Heart right ventricle (tissue), 16 donors: ENCODE measurements around the gene GNPTAB. TPM values are rescaled to one million over a fixed set of nuclear protein-coding genes. Genes with fewer than 3 reads are reported as not detected.

Source experiments
- ATAC-seq, 8 donors: fragments of 200-7000 bp; cut with Tn5 transposase; one replicate each; pipeline ENCODE4 v1.9.1; 2020; ENCODE audit warnings: mild to moderate bottlenecking in 8 of 8, moderate library complexity in 8 of 8, moderate number of reproducible peaks in 1 of 8
- DNase-seq, 2 donors: peaks; one replicate each; pipeline ENCODE4 v3.0.0-alpha.2; 2020
- H3K27ac ChIP-seq, 10 donors: fragments of 200-600 bp; sonication (generic) in 2 of 10; one replicate each; pipeline versions ENCODE4 v1.5.0 to v1.8.0; 2020 to 2022; ENCODE audit warnings: mild to moderate bottlenecking in 3 of 10
- H3K27me3 ChIP-seq, 7 donors: fragments of 200-600 bp; one replicate each; pipeline ENCODE4 v1.8.0; 2021 to 2022; ENCODE audit warnings: mild to moderate bottlenecking in 2 of 7
- H3K36me3 ChIP-seq, 9 donors: fragments of 200-600 bp; sonication (generic) in 1 of 9; one replicate each; pipeline versions ENCODE4 v1.5.0 to v1.8.0; 2020 to 2022; ENCODE audit warnings: mild to moderate bottlenecking in 2 of 9
- H3K4me1 ChIP-seq, 9 donors: fragments of 200-600 bp; sonication (generic) in 1 of 9; one replicate each; pipeline versions ENCODE4 v1.5.0 to v1.8.0; 2020 to 2022; ENCODE audit warnings: mild to moderate bottlenecking in 4 of 9
- H3K4me3 ChIP-seq, 10 donors: fragments of 200-600 bp; sonication (generic) in 2 of 10; one replicate each; pipeline versions ENCODE4 v1.5.0 to v1.8.0; 2020 to 2022; ENCODE audit warnings: mild to moderate bottlenecking in 7 of 10, moderate library complexity in 2 of 10
- H3K9me3 ChIP-seq, 11 donors: fragments of 200-600 bp in 10 of 11; sonication (generic) in 2 of 11; one replicate each; pipeline versions ENCODE4 v1.5.0 to v1.8.0; 2013 to 2022; ENCODE audit warnings: mild to moderate bottlenecking in 2 of 11, control low read depth in 1 of 11, moderate library complexity in 1 of 11
- WGBS, 2 donors: extraction: QIAGEN DNeasy Blood & Tissue Kit; methylation state at CpG; one replicate each; pipeline ENCODE4 v1.1.7; 2013; ENCODE audit warnings: inconsistent platforms in 1 of 2; 5-methylcytosine and 5-hydroxymethylcytosine counted together
- intact Hi-C, 10 donors: fragments of 100-400 bp; cut with DNase I; formaldehyde crosslinking; loops; one replicate each; pipeline versions ENCODE4 v1.11.1 to v1.14.2; 2022
- polyA plus RNA-seq, 2 donors: library from polyadenylated mRNA; stranded (reverse); fragments of 200-250 nt; gene quantifications; one replicate each; pipeline ENCODE4 v1.2.3, GENCODE V29; 2013
- total RNA-seq, 10 donors: library from RNA; stranded (reverse); fragmentation: NEBNext Ultra II Directional in 3 of 10; extraction: Animal tissue kit (Norgen Biotek cat#: 25700) in 3 of 10; gene quantifications; one replicate each; pipeline versions ENCODE4 v1.2.1 to v1.2.4, GENCODE V29; 2021 to 2023
- TF ChIP-seq, protein P1 (sequence below), 9 donors: fragments of 200-600 bp; sonication (generic) in 2 of 9; IDR thresholded peaks; one replicate each; pipeline versions ENCODE4 v1.5.0 to v1.8.0; 2021 to 2022; ENCODE audit warnings: antibody characterized with exemption in 9 of 9, mild to moderate bottlenecking in 5 of 9, moderate library complexity in 1 of 9
- donor health status: Arrhythmogenic right ventricular cardiomyopathy.
- donor health status: ischemic (EF 13 %, LVEDD 7.1; RV severe dilation, severe dysfunction).
- donor health status: healthy with polysubstance abuse.
- donor health status: DM: no; HTN: yes; CAD: no.
- donor health status: DM: no; HTN: no; CAD: no.
- donor health status: ischemic (EF 25% LVEDD 6.9; RV normal size, moderate dysfunction).
- donor health status: ischemic (EF 25% LVEDD 5.7; RV mildly dilated, moderate dysfunction).
- donor health status: healthy.
- donor health status: DM: yes; HTN: yes; CAD: no.
- donor health status: Ischemic cardiomyopathy.
- donor health status: ischemic (EF 35%, LVEDD 5.7; RV mildly dilated, moderate dysfunction).
- donor health status: nonischemic (EF 11% LVEDD 7.7; RV severe dilation, severe dysfunction).
- donor health status: DM: yes; HTN: yes; CAD: no.
- donor health status: PGD.
- donor health status: ischemic (EF 29% LVEDD 5.4; RV normal size, mild dysfunction).
- donor health status: nonischemic (EF 23%, LVEDD 6.1; RV moderate dilation, normal function).

Gene GNPTAB
- total and polyA plus RNA-seq, 12 donors = 10.5 to 60.6 (median 47.6) TPM

GRCh38 chr12:101773650-101774162 is 57.1 kb downstream of the GNPTAB start:
- WGBS, 2 donors = 56 to 58% methylated on average over 2 of the region's 2 CpGs

DNA sequence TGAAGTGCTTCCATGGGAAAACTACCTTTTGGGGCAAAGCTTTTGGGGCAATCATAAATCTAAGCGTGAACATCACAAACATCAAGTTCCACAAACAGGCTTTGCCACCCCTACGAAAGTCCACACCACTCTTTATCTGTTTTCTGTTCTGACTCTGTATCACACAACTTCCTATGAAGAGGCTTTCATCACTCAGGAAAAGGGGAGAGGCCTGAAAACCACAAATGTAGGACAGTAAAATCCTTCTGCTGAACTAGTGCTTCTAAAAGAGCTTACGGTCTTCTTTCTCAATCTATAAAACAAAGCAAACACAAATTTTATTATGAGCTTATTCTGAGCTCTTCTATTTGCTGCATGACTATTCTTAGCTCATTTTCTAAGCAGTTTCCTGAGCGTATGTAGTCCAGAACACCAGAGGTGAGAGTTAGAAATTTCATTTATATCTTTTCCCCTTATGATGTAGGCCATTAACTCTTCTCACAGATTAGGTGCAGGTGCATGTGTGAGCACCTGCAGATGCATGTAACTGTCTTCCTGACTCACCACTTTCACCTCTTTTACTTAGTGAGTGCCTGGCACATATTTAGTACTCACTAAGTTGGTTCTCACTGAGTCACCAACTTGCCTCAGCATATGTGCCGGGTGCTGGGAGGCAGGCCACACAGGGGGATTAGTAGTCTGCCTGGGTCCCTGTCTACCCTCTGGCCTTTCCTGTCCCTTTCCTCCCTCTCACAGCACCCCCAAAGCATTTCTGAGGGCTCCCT is 58.6 kb downstream of the GNPTAB start:
- H3K36me3 ChIP-seq = peaks cover 0 to 77% (median 7%) of the 10 kb centered on the region in 9 donors
- intact Hi-C loops = loop anchor here in 6 of 10 donors (2.0 to 10.0 kb wide), 5 partner anchors 59 to 367 kb away; partner anchors contain the start of genes GNPTAB (in 5 of the 6) and ARL1 (in 1 of the 6)
- H3K4me3 ChIP-seq = no peak overlapping the region
- H3K9me3 ChIP-seq = no peaks in the 10 kb centered on the region
- WGBS, 2 donors = 81 to 85% methylated on average over 5 of the region's 5 CpGs
- H3K4me1 ChIP-seq = peaks cover 0 to 32% (median 1%) of the 10 kb centered on the region in 9 donors
- TF ChIP-seq, protein P1, sequence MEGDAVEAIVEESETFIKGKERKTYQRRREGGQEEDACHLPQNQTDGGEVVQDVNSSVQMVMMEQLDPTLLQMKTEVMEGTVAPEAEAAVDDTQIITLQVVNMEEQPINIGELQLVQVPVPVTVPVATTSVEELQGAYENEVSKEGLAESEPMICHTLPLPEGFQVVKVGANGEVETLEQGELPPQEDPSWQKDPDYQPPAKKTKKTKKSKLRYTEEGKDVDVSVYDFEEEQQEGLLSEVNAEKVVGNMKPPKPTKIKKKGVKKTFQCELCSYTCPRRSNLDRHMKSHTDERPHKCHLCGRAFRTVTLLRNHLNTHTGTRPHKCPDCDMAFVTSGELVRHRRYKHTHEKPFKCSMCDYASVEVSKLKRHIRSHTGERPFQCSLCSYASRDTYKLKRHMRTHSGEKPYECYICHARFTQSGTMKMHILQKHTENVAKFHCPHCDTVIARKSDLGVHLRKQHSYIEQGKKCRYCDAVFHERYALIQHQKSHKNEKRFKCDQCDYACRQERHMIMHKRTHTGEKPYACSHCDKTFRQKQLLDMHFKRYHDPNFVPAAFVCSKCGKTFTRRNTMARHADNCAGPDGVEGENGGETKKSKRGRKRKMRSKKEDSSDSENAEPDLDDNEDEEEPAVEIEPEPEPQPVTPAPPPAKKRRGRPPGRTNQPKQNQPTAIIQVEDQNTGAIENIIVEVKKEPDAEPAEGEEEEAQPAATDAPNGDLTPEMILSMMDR (IDR thresholded peaks at IDR 0.05) = no peak
- DNase-seq (no peak), ATAC-seq (no peak)
- peak overlapping the region in 1 of 10 donors; percentile 31 for H3K27ac ChIP-seq
- no peaks in the 10 kb centered on the region for H3K27me3 ChIP-seq

More at GRCh38 chr12:101773650-101774162, 57.1 kb downstream of the GNPTAB start:
- intact Hi-C loops = loop anchor here in 7 of 10 donors (2.0 to 10.0 kb wide), 5 partner anchors 57 to 369 kb away; partner anchors contain the start of genes GNPTAB (in 6 of the 7) and ARL1 (in 1 of the 7)
- no peaks in the 10 kb centered on the region for H3K27me3 ChIP-seq
- H3K4me1 ChIP-seq = peaks cover 0 to 40% (median 10%) of the 10 kb centered on the region in 9 donors
- H3K36me3 ChIP-seq = peaks cover 0 to 74% (median 4%) of the 10 kb centered on the region in 9 donors
- no peak overlapping the region for H3K4me3 ChIP-seq
- ATAC-seq = peak; percentile 57 to 83 (median 74)
- TF ChIP-seq, protein P1 (IDR thresholded peaks at IDR 0.05) = peak; percentile 89 to 98 (median 95)
- H3K27ac ChIP-seq = no peak overlapping the region
- DNase-seq = peak; percentile 18 to 59
- no peaks in the 10 kb centered on the region for H3K9me3 ChIP-seq

- DNase-seq = no peak
- intact Hi-C loops = loop anchor here in 4 of 10 donors (5.0 to 10.0 kb wide), 3 partner anchors 278 to 365 kb away; partner anchors contain the start of gene ARL1 (in 1 of the 4)
- Histone ChIP-seq H3K36me3 (peaks cover 0 to 82% (median 11%) of the 10 kb centered on the region in 9 donors), H3K9me3 (no peaks in the 10 kb centered on the region), H3K4me1 (peaks cover 0 to 25% (median 0%) of the 10 kb centered on the region in 9 donors), H3K27ac (no peak overlapping the region), H3K27me3 (no peaks in the 10 kb centered on the region), H3K4me3 (no peak overlapping the region)
- TF ChIP-seq, protein P1 (IDR thresholded peaks at IDR 0.05) = no peak
- 95 to 96% methylated on average over 5 of the region's 5 CpGs for WGBS, 2 donors
- ATAC-seq = no peak
These were observed 60.9 kb downstream of the GNPTAB start for GRCh38 chr12:101769865-101770264.

- TF ChIP-seq, protein P1 (IDR thresholded peaks at IDR 0.05) = no peak
- intact Hi-C loops = loop anchor here in 2 of 10 donors (5.0 to 10.0 kb wide), 2 partner anchors 276 to 354 kb away; no protein-coding TSS in a partner anchor
- 60 to 70% methylated on average over 2 of the region's 2 CpGs for WGBS, 2 donors
- ATAC-seq = no peak
- H3K4me3 ChIP-seq = no peak overlapping the region
- H3K36me3 ChIP-seq = peaks cover 0 to 93% (median 11%) of the 10 kb centered on the region in 9 donors
- no peak overlapping the region for H3K27ac ChIP-seq
- H3K9me3 ChIP-seq = no peaks in the 10 kb centered on the region
- no peak for DNase-seq
- H3K27me3 ChIP-seq = no peaks in the 10 kb centered on the region
- H3K4me1 ChIP-seq = peaks cover 0 to 27% (median 0%) of the 10 kb centered on the region in 9 donors
These were observed 62.0 kb downstream of the GNPTAB start for GRCh38 chr12:101768781-101769180.
